Endothelial cell of umbilical vein (primary cell): ENCODE data around the gene VGLL3. TPM values are rescaled to one million over a fixed set of nuclear protein-coding genes. Genes with fewer than 3 reads are reported as not detected.

Source experiments
- BruUV-seq: library from RNA; stranded (reverse); fragments of 400-500 nt; replicated peaks from 2 replicates; lab custom pipeline; 2021; lab: Mats Ljungman, UMichigan
- CTCF ChIA-PET: fragments of 300-600, 350-600 bp; sonication (Branson Sonifier 250); formaldehyde crosslinking; loops from one replicate; lab custom pipeline; 2021; ENCODE audit warnings: antibody characterized with exemption, inconsistent platforms; lab: Charles Lee
- POLR2A ChIA-PET: fragments of 300-600, 350-600 bp; sonication (Branson Sonifier 250); formaldehyde crosslinking; loops from one replicate; lab custom pipeline; 2021; ENCODE audit warnings: antibody characterized with exemption, inconsistent platforms; lab: Charles Lee
- DNase-seq: peaks from one replicate; pipeline ENCODE4 v3.0.0-alpha.2; 2011; ENCODE audit warnings: low read depth, low spot score
- FAIRE-seq: peaks from 2 replicates; lab custom pipeline; 2011; peaks lifted over from hg19 to GRCh38; lab: Jason Lieb, UNC
- H2AFZ ChIP-seq: 2 replicates; pipeline ENCODE4 v1.6.0; 2012; ENCODE audit warnings: low read depth, low read length, control low read depth, inconsistent platforms
- H3K27ac ChIP-seq: 2 replicates; pipeline ENCODE4 v1.5.1; 2011; ENCODE audit warnings: low read depth, mild to moderate bottlenecking, control low read depth, low read length, moderate library complexity; ENCODE audit not compliant: insufficient read depth
- H3K27me3 ChIP-seq, 2 experiments: 2 replicates each; pipeline versions ENCODE4 v1.6.0 to v1.6.1; 2011; ENCODE audit warnings: low read length in 2 of 2, mixed read lengths in 1 of 2; ENCODE audit not compliant: control insufficient read depth in 2 of 2, insufficient read depth in 2 of 2
- H3K36me3 ChIP-seq, 2 experiments: 2 replicates in 1 of 2; 3 replicates in 1 of 2; pipeline ENCODE4 v1.5.1; 2011; ENCODE audit warnings: low read length in 2 of 2, mild to moderate bottlenecking in 1 of 2, moderate library complexity in 1 of 2; ENCODE audit not compliant: control insufficient read depth in 2 of 2, insufficient read depth in 2 of 2; ENCODE audit errors: extremely low read depth in 1 of 2
- H3K4me1 ChIP-seq: 3 replicates; pipeline ENCODE4 v1.5.1; 2011; ENCODE audit warnings: mild to moderate bottlenecking, low read length; ENCODE audit not compliant: control insufficient read depth, insufficient read depth; ENCODE audit errors: extremely low read depth
- H3K4me2 ChIP-seq: 2 replicates; pipeline ENCODE4 v1.6.1; 2011; ENCODE audit warnings: low read length, control low read depth, mixed read lengths; ENCODE audit not compliant: insufficient read depth
- H3K4me3 ChIP-seq, 3 experiments: fragments of 200-600 bp in 1 of 3; sonication (generic), shearing (Covaris generic) in 1 of 3; replicated peaks in 1 of 3; 2 replicates each; pipeline ENCODE4 v1.5.1; 2011 to 2016; ENCODE audit warnings: control low read depth in 3 of 3, low read length in 3 of 3, mild to moderate bottlenecking in 2 of 3, inconsistent platforms in 1 of 3, low read depth in 1 of 3, moderate library complexity in 1 of 3; ENCODE audit not compliant: insufficient read depth in 1 of 3
- H3K79me2 ChIP-seq: 2 replicates; pipeline ENCODE4 v1.6.0; 2012; ENCODE audit warnings: low read length, inconsistent platforms; ENCODE audit not compliant: control insufficient read depth, insufficient read depth
- H3K9ac ChIP-seq: replicated peaks from 2 replicates; pipeline ENCODE3; 2011; ENCODE audit warnings: low read length, control low read depth; ENCODE audit not compliant: insufficient read depth; ENCODE audit errors: extremely low read depth
- H3K9me1 ChIP-seq: replicated peaks from 3 replicates; pipeline ENCODE4 v1.6.0; 2011; ENCODE audit warnings: mild to moderate bottlenecking, low read length; ENCODE audit not compliant: control insufficient read depth, insufficient read depth; ENCODE audit errors: extremely low read depth
- H3K9me3 ChIP-seq: replicated peaks from 2 replicates; pipeline ENCODE4 v1.5.1; 2012; ENCODE audit warnings: low read length, inconsistent platforms; ENCODE audit not compliant: control insufficient read depth, insufficient read depth
- H4K20me1 ChIP-seq: replicated peaks from 2 replicates; pipeline ENCODE3; 2011; ENCODE audit warnings: mild to moderate bottlenecking, low read length; ENCODE audit not compliant: control insufficient read depth, insufficient read depth; ENCODE audit errors: extremely low read depth
- CTCF ChIP-seq, 2 donors: IDR thresholded peaks; 1 replicate in 1 of 2; 2 replicates in 1 of 2; pipeline ENCODE4 v1.5.1; 2011; ENCODE audit warnings: low read length in 2 of 2, mild to moderate bottlenecking in 2 of 2, moderate library complexity in 2 of 2, control low read depth in 1 of 2, inconsistent platforms in 1 of 2, low read depth in 1 of 2; ENCODE audit not compliant: insufficient read depth in 1 of 2; ENCODE audit errors: extremely low read depth in 1 of 2
- EZH2 ChIP-seq: IDR thresholded peaks from 2 replicates; pipeline ENCODE4 v1.6.1; 2012; ENCODE audit warnings: borderline replicate concordance, low read depth, mild to moderate bottlenecking, moderate library complexity, low read length, inconsistent platforms; ENCODE audit not compliant: severe bottlenecking
- FOS ChIP-seq: IDR thresholded peaks from 2 replicates; pipeline ENCODE4 v1.6.1; 2011; ENCODE audit warnings: mild to moderate bottlenecking, low read length, moderate library complexity, borderline replicate concordance; ENCODE audit not compliant: insufficient read depth
- GATA2 ChIP-seq: IDR thresholded peaks from 2 replicates; pipeline ENCODE4 v1.7.0; 2011; ENCODE audit warnings: low read depth, mild to moderate bottlenecking, moderate library complexity, mixed read lengths, low read length; ENCODE audit not compliant: insufficient read length, insufficient read depth
- JUN ChIP-seq: IDR thresholded peaks from 2 replicates; pipeline ENCODE4 v1.6.1; 2011; ENCODE audit warnings: borderline replicate concordance, low read depth; ENCODE audit not compliant: insufficient read length, insufficient read depth
- MAX ChIP-seq: IDR thresholded peaks from 2 replicates; pipeline ENCODE4 v1.6.1; 2011; ENCODE audit not compliant: insufficient read depth, insufficient read length
- MYC ChIP-seq: IDR thresholded peaks from one replicate; pipeline ENCODE4 v1.6.1; 2011; ENCODE audit warnings: mild to moderate bottlenecking, low read depth, low read length
- POLR2A ChIP-seq: IDR thresholded peaks from 2 replicates; pipeline ENCODE4 v1.6.1; 2012; ENCODE audit warnings: low read depth, mild to moderate bottlenecking, control low read depth, low read length
- POLR2AphosphoS5 ChIP-seq: IDR thresholded peaks from 2 replicates; pipeline ENCODE4 v1.6.1; 2012; ENCODE audit warnings: low read depth, mild to moderate bottlenecking, control low read depth, low read length, moderate library complexity; ENCODE audit not compliant: insufficient read depth
- dilution Hi-C: fragments of 300-500 bp; cut with MboI; formaldehyde crosslinking; loops from one replicate; pipeline ENCODE4 v1.15.0; 2019; ENCODE audit warnings: low sequenced_read_pairs; ENCODE audit not compliant: extremely low pct_ligation_motif_present
- intact Hi-C: fragments of 100-400 bp; cut with micrococcal nuclease; formaldehyde crosslinking; loops from one replicate; pipeline ENCODE4 v1.10.0; 2022
- polyA plus RNA-seq, 4 experiments: library from polyadenylated mRNA; depleted of rRNA in 3 of 4; stranded (reverse) in 3 of 4; unstranded in 1 of 4; fragments of >200 nt; gene quantifications; 2 replicates each; pipeline versions ENCODE4 v1.2.1 to v1.2.3, GENCODE V29; 2011 to 2012; ENCODE audit warnings: missing spikeins in 1 of 4
- total RNA-seq: library from RNA; stranded (reverse); gene quantifications from 2 replicates; pipeline ENCODE4 v1.2.3, GENCODE V29; 2021

Gene VGLL3
- total and polyA plus RNA-seq, 2 donors (not counting 3 experiments of a cell fraction or from before 2014, with no cell fraction given), result 4.2 to 12.0 TPM

- POLR2A ChIA-PET, result no interaction called here
Measured at GRCh38 chr3:86989611-86990010, 1.3 kb downstream of the VGLL3 start.

More at GRCh38 chr3:86989611-86990010, 1.3 kb downstream of the VGLL3 start:
- CTCF ChIA-PET, result interaction anchor here (0.8 kb wide), 1 partner anchor 94 kb away, joined by 3 read pairs; no protein-coding TSS in a partner anchor
- H3K79me2 ChIP-seq, result peaks cover 12% of the 10 kb centered on the region
- peak overlapping the region; percentile 65 for H3K4me2 ChIP-seq
- H3K9ac ChIP-seq, result peak overlapping the region; percentile 66
- H2AFZ ChIP-seq, result no peak overlapping the region
- FAIRE-seq (no peak), DNase-seq (no peak)
- H3K4me1 ChIP-seq, result peaks cover 44% of the 10 kb centered on the region
- dilution Hi-C loops (no loop called here), intact Hi-C loops (no loop called here)
- peaks cover 0 to 3% of the 10 kb centered on the region in 2 experiments for H3K27me3 ChIP-seq
- H3K4me3 ChIP-seq, result peak overlapping the region in 2 of 3 experiments; percentile 26 to 73
- no peaks in the 10 kb centered on the region for H3K9me3 ChIP-seq
- peak overlapping the region; percentile 53 for H3K27ac ChIP-seq
- H3K9me1 ChIP-seq, result no peaks in the 10 kb centered on the region
- TF ChIP-seq POLR2AphosphoS5, result no peak
- no peak for TF ChIP-seq FOS
- TF ChIP-seq CTCF (IDR thresholded peaks at IDR 0.05; ENCODE audit: extremely low read depth in 1 of 2, insufficient read depth in 1 of 2, low read depth in 1 of 2, low read length in 2 of 2), result no peak
- TF ChIP-seq JUN, result no peak
- no peak for TF ChIP-seq GATA2
- no peak for TF ChIP-seq POLR2A
- no peak for TF ChIP-seq MYC
- no peak for TF ChIP-seq EZH2
- TF ChIP-seq MAX, result no peak
- no peaks in the 10 kb centered on the region for H4K20me1 ChIP-seq
- BruUV-seq, result TSS peak; percentile 42
- H3K36me3 ChIP-seq, result no peaks in the 10 kb centered on the region
